Endothelial cell (in vitro differentiated cells): ENCODE results near the gene CDH2. TPM values are rescaled to one million over a fixed set of nuclear protein-coding genes. Genes with fewer than 3 reads are reported as not detected.
A peak's percentile ranks its signal among the peaks of the same experiment; 100 is the strongest.

Experiments
- DNase-seq: peaks from one replicate; pipeline ENCODE4 v3.0.0; 2021; ENCODE audit warnings: low spot score
- H3K27ac Mint-ChIP-seq: one replicate; pipeline ENCODE4 v1.8.0; 2021; ENCODE audit warnings: mixed read lengths, inconsistent platforms; ENCODE audit not compliant: unreplicated experiment
- H3K27me3 Mint-ChIP-seq: one replicate; pipeline ENCODE4 v1.8.0; 2021; ENCODE audit warnings: mild to moderate bottlenecking, moderate library complexity, mixed read lengths, inconsistent platforms; ENCODE audit not compliant: unreplicated experiment
- H3K36me3 Mint-ChIP-seq: one replicate; pipeline ENCODE4 v1.8.0; 2021; ENCODE audit warnings: mild to moderate bottlenecking, low read depth, mixed read lengths, inconsistent platforms; ENCODE audit not compliant: unreplicated experiment
- H3K4me1 Mint-ChIP-seq: one replicate; pipeline ENCODE4 v1.8.0; 2021; ENCODE audit warnings: mild to moderate bottlenecking, mixed read lengths, inconsistent platforms; ENCODE audit not compliant: unreplicated experiment
- H3K4me3 Mint-ChIP-seq: one replicate; pipeline ENCODE4 v1.8.0; 2021; ENCODE audit warnings: mild to moderate bottlenecking, mixed read lengths, inconsistent platforms; ENCODE audit not compliant: unreplicated experiment
- H3K9me3 Mint-ChIP-seq: one replicate; pipeline ENCODE4 v1.8.0; 2021; ENCODE audit warnings: mixed read lengths, inconsistent platforms; ENCODE audit not compliant: unreplicated experiment
- total RNA-seq: library from RNA; stranded (reverse); fragmentation: NEBNext Ultra II Directional; extraction: Animal tissue kit (Norgen Biotek cat#: 25700); gene quantifications from one replicate; pipeline ENCODE4 v1.2.1, GENCODE V29; 2021; ENCODE audit not compliant: unreplicated experiment
- TF ChIP-seq, protein P1 (sequence below): fragments of 200-600 bp; sonication (generic); IDR thresholded peaks from one replicate; pipeline ENCODE4 v1.5.0; 2021; ENCODE audit warnings: antibody characterized with exemption; ENCODE audit not compliant: unreplicated experiment

Gene CDH2
- total RNA-seq, 1 donor from 2014 or later = 162 TPM

DNA sequence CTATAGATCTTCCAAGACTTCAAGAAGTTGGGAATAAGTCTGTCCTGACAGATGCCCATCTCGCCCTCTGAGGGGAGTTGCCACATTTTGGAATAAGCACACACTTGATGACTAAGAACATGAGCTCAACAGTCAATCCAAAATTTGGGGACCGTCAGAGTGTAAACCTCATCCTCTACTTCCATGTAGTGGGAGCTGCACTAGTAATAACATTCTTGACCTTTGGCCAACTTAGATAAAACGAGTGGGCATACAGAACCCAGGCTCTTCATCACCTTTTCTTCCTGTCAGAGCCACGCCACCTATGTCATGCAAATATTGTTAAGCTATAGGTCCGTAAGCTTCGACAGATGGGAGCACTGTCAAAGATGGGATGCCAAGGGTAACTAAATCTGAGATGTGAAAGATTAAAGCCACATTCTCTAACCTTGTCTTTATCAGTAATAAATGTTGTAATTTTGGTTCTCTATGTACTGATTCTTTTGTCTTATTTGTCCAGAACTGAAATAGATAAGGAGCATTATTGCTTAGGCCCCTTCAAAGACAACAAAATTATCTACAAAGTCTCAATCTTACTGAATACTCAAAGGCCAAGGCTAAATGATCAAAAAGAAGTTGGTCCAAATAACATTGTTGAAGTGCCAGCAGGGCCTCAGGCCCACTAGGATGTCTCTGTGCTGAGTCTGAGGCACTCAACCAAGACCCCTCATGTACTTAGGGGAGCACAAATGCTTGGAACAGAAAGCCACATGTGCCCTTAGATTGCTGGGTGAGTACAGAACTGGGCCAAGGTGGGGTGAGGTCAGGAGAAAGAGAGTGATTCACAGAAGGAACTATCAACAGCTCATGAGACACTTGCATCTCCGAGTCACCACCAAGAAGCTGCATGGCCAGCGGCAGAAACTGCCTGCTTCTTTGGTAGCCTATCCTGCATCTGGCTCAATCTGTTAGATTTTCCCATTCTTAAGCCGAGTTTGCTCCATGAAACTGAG is 15.0 kb downstream of the CDH2 start:
- peaks cover 17% of the 10 kb centered on the region for H3K4me1 Mint-ChIP-seq
- no peaks in the 10 kb centered on the region for H3K27me3 Mint-ChIP-seq
- no peaks in the 10 kb centered on the region for H3K9me3 Mint-ChIP-seq
- H3K4me3 Mint-ChIP-seq = no peak overlapping the region
- no peaks in the 10 kb centered on the region for H3K36me3 Mint-ChIP-seq
- TF ChIP-seq, protein P1, sequence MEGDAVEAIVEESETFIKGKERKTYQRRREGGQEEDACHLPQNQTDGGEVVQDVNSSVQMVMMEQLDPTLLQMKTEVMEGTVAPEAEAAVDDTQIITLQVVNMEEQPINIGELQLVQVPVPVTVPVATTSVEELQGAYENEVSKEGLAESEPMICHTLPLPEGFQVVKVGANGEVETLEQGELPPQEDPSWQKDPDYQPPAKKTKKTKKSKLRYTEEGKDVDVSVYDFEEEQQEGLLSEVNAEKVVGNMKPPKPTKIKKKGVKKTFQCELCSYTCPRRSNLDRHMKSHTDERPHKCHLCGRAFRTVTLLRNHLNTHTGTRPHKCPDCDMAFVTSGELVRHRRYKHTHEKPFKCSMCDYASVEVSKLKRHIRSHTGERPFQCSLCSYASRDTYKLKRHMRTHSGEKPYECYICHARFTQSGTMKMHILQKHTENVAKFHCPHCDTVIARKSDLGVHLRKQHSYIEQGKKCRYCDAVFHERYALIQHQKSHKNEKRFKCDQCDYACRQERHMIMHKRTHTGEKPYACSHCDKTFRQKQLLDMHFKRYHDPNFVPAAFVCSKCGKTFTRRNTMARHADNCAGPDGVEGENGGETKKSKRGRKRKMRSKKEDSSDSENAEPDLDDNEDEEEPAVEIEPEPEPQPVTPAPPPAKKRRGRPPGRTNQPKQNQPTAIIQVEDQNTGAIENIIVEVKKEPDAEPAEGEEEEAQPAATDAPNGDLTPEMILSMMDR = no peak
- no peak for DNase-seq
- no peak overlapping the region for H3K27ac Mint-ChIP-seq

DNA sequence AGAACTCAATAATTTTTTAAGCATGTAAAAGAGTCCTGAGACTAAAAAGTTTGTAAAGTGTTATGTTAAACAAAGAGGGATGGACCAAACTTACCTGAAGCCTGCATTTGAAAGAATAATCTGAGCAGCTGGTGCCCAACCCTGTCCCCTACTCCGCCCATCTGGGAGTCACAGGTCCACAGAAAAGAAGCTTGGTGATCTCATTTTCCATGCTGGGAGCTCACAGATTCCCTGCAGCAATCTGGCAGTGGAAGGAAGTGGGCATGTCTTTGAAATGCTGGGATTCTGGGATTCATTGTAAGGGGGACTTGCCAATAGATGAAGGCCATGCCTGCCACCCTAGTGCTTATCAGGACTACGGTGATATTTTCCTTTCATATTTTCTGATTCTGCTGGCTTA is 17.9 kb downstream of the CDH2 start:
- Mint-ChIP-seq H3K27me3 (no peaks in the 10 kb centered on the region), H3K4me1 (peaks cover 22% of the 10 kb centered on the region), H3K9me3 (no peaks in the 10 kb centered on the region), H3K27ac (peak overlapping the region; percentile 31), H3K4me3 (no peak overlapping the region), H3K36me3 (no peaks in the 10 kb centered on the region)
- DNase-seq = no peak
- TF ChIP-seq, protein P1 = no peak

DNA sequence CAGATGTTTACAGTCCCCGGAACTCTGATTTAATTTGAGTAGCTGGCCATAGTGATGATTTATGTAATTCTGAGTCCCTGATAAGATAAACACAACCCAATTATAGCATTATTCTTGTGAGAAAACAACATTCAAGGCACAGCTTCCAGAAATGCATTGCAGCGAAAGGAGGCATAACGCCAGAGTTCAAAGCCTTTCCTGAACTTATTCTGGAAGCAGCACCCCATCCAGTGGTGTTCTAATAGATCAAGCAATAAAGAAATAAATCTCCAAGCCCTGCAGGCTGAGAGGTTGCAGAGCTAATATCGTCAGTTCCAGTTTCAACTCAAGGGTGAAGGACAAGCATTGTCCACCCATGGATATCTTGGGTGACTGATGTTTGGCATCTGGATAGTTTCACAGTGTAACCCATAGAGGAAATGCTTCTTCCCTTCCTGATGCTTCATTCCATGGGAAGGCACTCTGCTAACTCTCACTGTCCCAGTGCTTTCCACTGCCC is 18.8 kb downstream of the CDH2 start:
- Mint-ChIP-seq H3K4me3 (no peak overlapping the region), H3K36me3 (no peaks in the 10 kb centered on the region), H3K27ac (no peak overlapping the region), H3K9me3 (no peaks in the 10 kb centered on the region), H3K4me1 (peaks cover 29% of the 10 kb centered on the region), H3K27me3 (no peaks in the 10 kb centered on the region)
- DNase-seq = no peak
- TF ChIP-seq, protein P1 = no peak

DNA sequence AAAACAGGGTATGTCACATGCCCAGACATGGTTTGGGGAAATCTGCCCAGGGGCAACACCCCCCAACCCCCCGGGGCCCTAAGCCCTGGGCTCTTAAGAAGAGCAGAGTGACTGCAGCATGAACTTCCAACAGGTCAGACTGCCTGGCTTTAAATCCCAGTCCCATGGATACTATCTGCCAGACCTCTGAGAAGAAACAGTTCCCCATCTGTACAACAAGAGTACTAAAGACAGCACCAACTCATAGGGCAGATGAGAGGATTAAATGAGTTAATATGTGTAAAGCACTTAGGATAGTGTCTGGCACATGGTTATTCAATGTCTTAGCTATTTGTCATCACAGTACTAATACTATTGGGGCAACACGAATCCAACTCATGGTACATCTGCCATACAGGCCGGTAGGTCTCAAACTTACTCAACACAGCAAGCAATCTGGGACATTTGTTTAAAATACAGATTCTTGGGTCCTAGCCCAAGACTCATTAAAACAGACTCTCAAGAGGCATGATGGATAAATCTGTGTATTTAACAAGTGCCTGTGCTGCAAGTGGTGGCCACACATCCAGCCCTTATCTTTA is 23.4 kb downstream of the CDH2 start:
- TF ChIP-seq, protein P1 = no peak
- Mint-ChIP-seq H3K4me3 (no peak overlapping the region), H3K27me3 (no peaks in the 10 kb centered on the region), H3K4me1 (peaks cover 35% of the 10 kb centered on the region), H3K36me3 (no peaks in the 10 kb centered on the region), H3K27ac (no peak overlapping the region), H3K9me3 (no peaks in the 10 kb centered on the region)
- no peak for DNase-seq

DNA sequence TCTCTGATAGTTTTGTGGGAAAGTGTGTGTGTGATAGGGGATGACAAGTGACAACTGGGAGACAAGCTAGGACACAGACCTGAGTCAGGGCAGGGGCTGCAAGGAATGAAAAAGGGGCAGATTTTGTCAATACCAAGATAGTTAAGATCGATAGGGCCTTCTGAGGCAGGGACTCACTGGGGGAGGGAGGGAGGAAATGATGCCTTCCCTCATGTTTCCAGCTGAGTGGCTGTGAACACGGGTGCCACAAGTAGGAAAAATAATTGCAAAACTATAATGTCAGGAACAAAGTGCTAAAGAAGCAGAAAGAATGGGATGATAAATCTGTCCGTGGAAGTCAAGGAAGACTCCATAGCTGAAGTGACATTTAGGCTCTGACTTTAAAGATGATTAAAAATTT is 24.2 kb downstream of the CDH2 start:
- H3K4me1 Mint-ChIP-seq = peaks cover 31% of the 10 kb centered on the region
- no peak overlapping the region for H3K4me3 Mint-ChIP-seq
- H3K9me3 Mint-ChIP-seq = no peaks in the 10 kb centered on the region
- H3K27me3 Mint-ChIP-seq = no peaks in the 10 kb centered on the region
- TF ChIP-seq, protein P1 = no peak
- H3K36me3 Mint-ChIP-seq = no peaks in the 10 kb centered on the region
- H3K27ac Mint-ChIP-seq = peak overlapping the region; percentile 38
- DNase-seq = no peak
